B cell (primary cell): ENCODE measurements around the gene ZFR. TPM values are rescaled to one million over a fixed set of nuclear protein-coding genes. Genes with fewer than 3 reads are reported as not detected.

Source experiments
- ATAC-seq: fragments of 200-7000 bp; cut with Tn5 transposase; one replicate; pipeline ENCODE4 v1.10.0; 2021; ENCODE audit warnings: low read depth, mild to moderate bottlenecking, moderate number of reproducible peaks, moderate library complexity
- CTCF ChIA-PET: fragments of 350-600 bp; sonication (Branson Sonifier 250); formaldehyde crosslinking; loops from one replicate; lab custom pipeline; 2021; ENCODE audit warnings: antibody characterized with exemption, inconsistent platforms; lab: Charles Lee
- POLR2A ChIA-PET: fragments of 350-600 bp; sonication (Branson Sonifier 250); formaldehyde crosslinking; loops from one replicate; lab custom pipeline; 2021; ENCODE audit warnings: antibody characterized with exemption; lab: Charles Lee
- DNase-seq: peaks from one replicate; pipeline ENCODE4 v3.0.0; 2013
- H2AFZ ChIP-seq: 2 replicates; pipeline ENCODE4 v1.6.1; 2012; ENCODE audit warnings: mild to moderate bottlenecking, low read depth, low read length; ENCODE audit not compliant: insufficient read depth, poor library complexity, severe bottlenecking
- H3K27ac ChIP-seq, 2 donors: 1 replicate in 1 of 2; 2 replicates in 1 of 2; pipeline ENCODE4 v1.5.1; 2012 to 2013; ENCODE audit warnings: low read length in 2 of 2, mild to moderate bottlenecking in 2 of 2, moderate library complexity in 1 of 2
- H3K27me3 ChIP-seq, 4 experiments: fragments of 200-600 bp in 1 of 4; sonication (generic) in 1 of 4; replicated peaks in 1 of 4; 1 replicate in 2 of 4; 2 replicates in 2 of 4; pipeline versions ENCODE4 v1.6.1 to v1.7.0; 2013 to 2016; ENCODE audit warnings: low read length in 3 of 4, mild to moderate bottlenecking in 2 of 4, mixed read lengths in 1 of 4, moderate library complexity in 1 of 4; ENCODE audit not compliant: insufficient read depth in 4 of 4, control insufficient read depth in 3 of 4; ENCODE audit errors: control extremely low read depth in 1 of 4
- H3K36me3 ChIP-seq, 2 experiments: replicated peaks in 1 of 2; 1 replicate in 1 of 2; 2 replicates in 1 of 2; pipeline versions ENCODE4 v1.6.1 to v1.7.1; 2013; ENCODE audit warnings: low read length in 1 of 2; ENCODE audit not compliant: insufficient read depth in 2 of 2, control insufficient read depth in 1 of 2; ENCODE audit errors: control extremely low read depth in 1 of 2, extremely low read depth in 1 of 2
- H3K4me1 ChIP-seq, 2 donors: fragments of 200-600 bp in 1 of 2; sonication (generic) in 1 of 2; 1 replicate in 1 of 2; 2 replicates in 1 of 2; pipeline versions ENCODE4 v1.5.1 to v1.6.1; 2013 to 2017; ENCODE audit warnings: low read length in 2 of 2; ENCODE audit not compliant: control insufficient read depth in 2 of 2, insufficient read depth in 2 of 2
- H3K4me2 ChIP-seq: replicated peaks from 2 replicates; pipeline ENCODE3; 2012; ENCODE audit warnings: mild to moderate bottlenecking, low read depth, low read length; ENCODE audit not compliant: poor library complexity, severe bottlenecking
- H3K4me3 ChIP-seq, 5 experiments: fragments of 200-600 bp in 1 of 5; sonication (generic) in 1 of 5; 1 replicate in 3 of 5; 2 replicates in 2 of 5; pipeline versions ENCODE4 v1.5.1 to v1.7.0; 2011 to 2016; ENCODE audit warnings: low read length in 4 of 5, mild to moderate bottlenecking in 4 of 5, low read depth in 2 of 5, control low read depth in 1 of 5, moderate library complexity in 1 of 5; ENCODE audit not compliant: insufficient read depth in 1 of 5; ENCODE audit errors: control extremely low read depth in 1 of 5, extremely low read depth in 1 of 5
- H3K79me2 ChIP-seq: fragments of 200-600 bp; sonication (generic); one replicate; pipeline ENCODE4 v1.6.0; 2016; ENCODE audit warnings: low read length; ENCODE audit not compliant: control insufficient read depth, insufficient read depth
- H3K9ac ChIP-seq: fragments of 200-600 bp; sonication (generic); 2 replicates; pipeline ENCODE4 v1.6.1; 2017; ENCODE audit warnings: mild to moderate bottlenecking, low read length, moderate library complexity
- H3K9me3 ChIP-seq, 3 donors: one replicate each; pipeline versions ENCODE4 v1.6.1 to v1.7.1; 2013; ENCODE audit warnings: low read length in 2 of 3; ENCODE audit not compliant: control insufficient read depth in 2 of 3, insufficient read depth in 1 of 3; ENCODE audit errors: control extremely low read depth in 1 of 3
- H4K20me1 ChIP-seq: 2 replicates; pipeline ENCODE4 v1.6.0; 2012; ENCODE audit warnings: mild to moderate bottlenecking, low read length; ENCODE audit not compliant: insufficient read depth, control insufficient read depth, poor library complexity, severe bottlenecking
- H3K27ac Mint-ChIP-seq: one replicate; pipeline ENCODE4 v1.8.0; 2021; ENCODE audit warnings: mixed read lengths
- H3K27me3 Mint-ChIP-seq: one replicate; pipeline ENCODE4 v1.8.0; 2021; ENCODE audit warnings: mixed read lengths
- H3K4me1 Mint-ChIP-seq: one replicate; pipeline ENCODE4 v1.8.0; 2021; ENCODE audit warnings: mixed read lengths
- H3K4me3 Mint-ChIP-seq: one replicate; pipeline ENCODE4 v1.8.0; 2021; ENCODE audit warnings: mixed read lengths
- H3K9me3 Mint-ChIP-seq: one replicate; pipeline ENCODE4 v1.8.0; 2022; ENCODE audit warnings: mixed read lengths; ENCODE audit not compliant: insufficient read depth
- CTCF ChIP-seq: fragments of 200-600 bp; IDR thresholded peaks from one replicate; pipeline ENCODE4 v1.8.0; 2022; ENCODE audit warnings: antibody characterized with exemption, mild to moderate bottlenecking
- EZH2 ChIP-seq: IDR thresholded peaks from 2 replicates; pipeline ENCODE4 v1.6.1; 2012; ENCODE audit warnings: borderline replicate concordance, low read depth, mild to moderate bottlenecking, moderate library complexity, low read length; ENCODE audit not compliant: insufficient read depth, poor library complexity, severe bottlenecking
- WGBS: methylation state at CpG from one replicate; pipeline ENCODE4 v1.1.5; 2013; ENCODE audit warnings: missing lambda C conversion rate; ENCODE audit not compliant: insufficient coverage; 5-methylcytosine and 5-hydroxymethylcytosine counted together
- intact Hi-C: fragments of 100-400 bp; cut with micrococcal nuclease; formaldehyde crosslinking; loops from one replicate; pipeline ENCODE4 v1.10.0; 2022
- polyA plus RNA-seq: library from polyadenylated mRNA; depleted of rRNA; stranded (reverse); fragments of >200 nt; gene quantifications from 2 replicates; pipeline ENCODE4 v1.2.3, GENCODE V29; 2012
- total RNA-seq, 2 donors: library from RNA; stranded (reverse); fragments of 120-200 nt in 1 of 2; gene quantifications; 1 replicate in 1 of 2; 2 replicates in 1 of 2; pipeline versions ENCODE4 v1.2.3 to v1.2.4, GENCODE V29; 2013 to 2022

The ZFR gene
- total and polyA plus RNA-seq, 2 donors (not counting 1 experiment from before 2014, with no cell fraction given) = 31.4 to 69.0 TPM

- no peak overlapping the region for H3K4me2 ChIP-seq
- H3K27me3 Mint-ChIP-seq = no peaks in the 10 kb centered on the region
- no peaks in the 10 kb centered on the region for H3K4me1 Mint-ChIP-seq
- H4K20me1 ChIP-seq = no peaks in the 10 kb centered on the region
- H3K4me1 ChIP-seq = no peaks in the 10 kb centered on the region
- no peaks in the 10 kb centered on the region for H3K79me2 ChIP-seq
- WGBS = no CpG with 5 or more reads among the region's 2 CpGs
- no peak overlapping the region for H3K4me3 Mint-ChIP-seq
- no peak overlapping the region for H2AFZ ChIP-seq
- TF ChIP-seq CTCF = no peak
- no peak overlapping the region for H3K9ac ChIP-seq
- H3K27ac ChIP-seq = no peak overlapping the region
- no peak for ATAC-seq
- no peak overlapping the region for H3K27ac Mint-ChIP-seq
- intact Hi-C loops = no loop called here
- no peak for DNase-seq
- no peak overlapping the region for H3K4me3 ChIP-seq
- H3K27me3 ChIP-seq = no peaks in the 10 kb centered on the region
- no peaks in the 10 kb centered on the region for H3K36me3 ChIP-seq
- H3K9me3 ChIP-seq = no peaks in the 10 kb centered on the region
- CTCF ChIA-PET = interaction anchor here (1.2 kb wide), 1 partner anchor 125 kb away, joined by 3 read pairs; no protein-coding TSS in a partner anchor
- no peaks in the 10 kb centered on the region for H3K9me3 Mint-ChIP-seq
- POLR2A ChIA-PET = no interaction called here
These were observed 20.5 kb upstream of the ZFR start for GRCh38 chr5:32465076-32465475.

- Mint-ChIP-seq H3K4me1 (no peaks in the 10 kb centered on the region), H3K4me3 (no peak overlapping the region), H3K9me3 (no peaks in the 10 kb centered on the region), H3K27ac (no peak overlapping the region), H3K27me3 (no peaks in the 10 kb centered on the region)
- 100% methylated on average over 1 of the region's 1 CpG for WGBS
- DNase-seq (no peak), ATAC-seq (no peak)
- peaks cover 0 to 3% (median 0%) of the 10 kb centered on the region in 4 experiments for H3K27me3 ChIP-seq
- no peak overlapping the region for H3K9ac ChIP-seq
- intact Hi-C loops = no loop called here
- no peaks in the 10 kb centered on the region for H4K20me1 ChIP-seq
- no peaks in the 10 kb centered on the region for H3K79me2 ChIP-seq
- ChIA-PET CTCF (no interaction called here), POLR2A (no interaction called here)
- peaks cover 0 to 13% (median 6%) of the 10 kb centered on the region in 3 donors for H3K9me3 ChIP-seq
- no peak overlapping the region for H3K27ac ChIP-seq
- H2AFZ ChIP-seq = no peak overlapping the region
- no peak overlapping the region for H3K4me3 ChIP-seq
- no peak overlapping the region for H3K4me2 ChIP-seq
- no peaks in the 10 kb centered on the region for H3K4me1 ChIP-seq
- no peak for TF ChIP-seq EZH2
- TF ChIP-seq CTCF = no peak
- H3K36me3 ChIP-seq = no peaks in the 10 kb centered on the region
These were observed 18.1 kb upstream of the ZFR start for GRCh38 chr5:32462618-32463017.
